Activated T-helper 1 cell treated with Interleukin-2 at 50 U/mL for 16 hours (primary cell): ENCODE data around the gene ATP5F1B.

Experiments used
- DNase-seq: peaks from one replicate; pipeline ENCODE4 v3.0.0-alpha.2; 2020; ENCODE audit warnings: low read depth

The ATP5F1B gene

DNA sequence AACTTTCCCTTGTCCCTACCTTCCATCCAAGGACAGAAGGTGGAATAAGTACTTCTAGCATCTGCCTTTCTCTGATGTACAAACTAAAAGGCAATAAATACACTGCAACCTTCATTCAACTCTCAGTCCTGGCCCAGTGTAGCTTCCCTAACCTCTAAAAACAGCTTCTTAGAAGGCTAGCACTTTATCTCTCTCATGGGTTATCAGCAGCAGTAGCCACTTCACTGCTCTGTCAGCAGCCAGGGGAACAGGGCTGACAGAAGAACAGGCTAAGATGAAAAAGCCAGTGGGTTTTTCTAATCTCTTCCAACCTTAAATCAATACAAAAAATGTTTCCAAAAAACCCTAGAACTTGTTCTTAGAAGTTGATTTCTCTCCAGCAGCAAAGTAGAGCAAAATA is 28.9 kb downstream of the ATP5F1B start:
- no peak for DNase-seq

DNA sequence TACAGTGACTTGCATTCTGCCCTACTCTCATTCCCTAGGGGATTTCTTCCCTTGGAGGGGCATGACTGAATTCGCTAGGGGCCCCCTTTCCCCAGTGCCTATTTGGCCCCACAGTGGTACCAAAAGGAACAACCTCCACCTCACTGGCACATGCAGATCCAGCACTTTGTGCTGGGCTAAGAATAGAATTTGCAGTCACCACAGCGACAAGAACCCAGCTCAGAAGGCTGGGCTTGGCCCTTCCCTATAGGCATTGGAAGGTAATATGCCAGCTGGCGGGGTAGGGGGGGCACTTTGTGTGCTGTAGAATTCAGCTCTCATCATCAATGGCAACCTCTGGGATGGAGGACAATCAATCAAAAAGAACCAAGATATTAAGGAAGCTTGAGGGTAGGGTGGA is 29.5 kb downstream of the ATP5F1B start:
- no peak for DNase-seq

DNA sequence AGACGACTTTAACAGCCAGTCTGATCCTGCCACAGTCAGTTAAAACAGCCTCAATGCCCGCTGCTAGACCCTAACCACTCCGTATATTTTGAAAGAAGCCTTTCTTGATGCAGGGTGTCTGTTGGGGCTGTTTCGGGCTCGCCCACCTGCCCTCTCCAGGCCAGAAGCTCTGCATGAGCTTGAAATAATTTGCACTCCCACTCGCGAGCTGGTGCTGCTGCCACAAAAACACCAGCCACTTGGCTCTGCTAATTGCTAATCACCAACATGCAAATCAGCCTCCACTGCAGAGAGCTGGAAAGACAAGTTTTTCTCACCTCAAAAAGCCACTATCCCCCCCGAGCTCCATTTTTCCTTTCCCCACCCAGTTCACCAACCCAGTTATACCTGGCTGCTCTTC is 31.2 kb downstream of the ATP5F1B start:
- DNase-seq = no peak

DNA sequence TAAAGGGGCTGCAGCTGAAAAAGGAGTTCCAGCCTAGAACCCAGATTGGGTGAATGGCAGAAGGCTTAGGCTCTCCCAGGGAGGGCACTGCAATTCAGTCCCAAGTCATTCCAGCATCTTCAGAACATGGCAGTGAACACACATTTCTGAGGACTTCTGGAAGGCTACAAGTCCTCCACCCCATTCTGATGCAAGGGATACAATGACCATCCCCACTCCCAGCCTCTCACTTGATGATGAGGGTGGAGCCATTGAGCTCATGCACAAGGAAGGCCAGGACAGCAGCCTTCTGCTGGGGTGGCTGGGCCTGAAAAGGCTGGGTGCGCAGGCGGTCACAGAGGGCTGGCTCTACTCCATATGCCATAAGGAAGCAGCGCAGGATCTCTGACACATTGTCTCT is 41.4 kb downstream of the ATP5F1B start:
- no peak for DNase-seq

DNA sequence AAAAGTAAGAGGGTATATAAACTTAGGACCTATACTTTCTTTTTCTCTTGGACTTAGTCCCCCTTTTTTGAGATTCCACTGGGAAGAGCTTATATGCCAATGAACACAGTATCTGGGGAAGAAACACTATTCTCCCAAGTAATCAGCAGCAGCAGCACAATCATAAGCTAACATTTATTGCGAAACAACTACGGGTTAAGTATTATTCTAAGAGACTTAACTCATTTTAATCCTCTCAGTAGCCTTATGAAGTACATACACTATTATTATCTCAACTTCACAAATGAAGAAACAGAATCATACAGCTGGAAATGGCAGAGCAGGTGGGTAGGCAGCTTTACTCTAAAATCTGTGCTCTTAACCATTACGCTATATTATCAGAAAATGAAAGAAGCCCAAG is 43.5 kb downstream of the ATP5F1B start:
- no peak for DNase-seq

DNA sequence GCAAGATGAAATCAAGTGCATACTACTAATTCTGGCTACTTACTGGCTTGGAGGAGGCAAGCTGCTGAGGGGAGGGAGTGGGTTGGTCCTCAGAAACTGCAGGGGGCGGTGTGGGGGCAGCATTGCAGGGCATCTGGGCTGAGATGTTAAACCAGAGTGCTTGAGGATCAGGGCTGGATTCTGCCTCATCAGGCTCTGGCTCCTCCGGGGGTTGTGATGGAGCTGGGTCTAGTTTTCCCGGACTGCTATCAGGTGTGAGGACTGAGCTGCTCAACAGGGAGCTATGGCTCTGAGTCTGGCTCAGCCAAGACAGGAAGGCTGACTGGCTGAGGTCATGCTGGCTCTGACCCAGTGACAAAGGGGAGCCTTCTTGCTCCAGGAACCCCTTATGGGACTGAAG is 44.3 kb downstream of the ATP5F1B start:
- peak; percentile 5 for DNase-seq

DNA sequence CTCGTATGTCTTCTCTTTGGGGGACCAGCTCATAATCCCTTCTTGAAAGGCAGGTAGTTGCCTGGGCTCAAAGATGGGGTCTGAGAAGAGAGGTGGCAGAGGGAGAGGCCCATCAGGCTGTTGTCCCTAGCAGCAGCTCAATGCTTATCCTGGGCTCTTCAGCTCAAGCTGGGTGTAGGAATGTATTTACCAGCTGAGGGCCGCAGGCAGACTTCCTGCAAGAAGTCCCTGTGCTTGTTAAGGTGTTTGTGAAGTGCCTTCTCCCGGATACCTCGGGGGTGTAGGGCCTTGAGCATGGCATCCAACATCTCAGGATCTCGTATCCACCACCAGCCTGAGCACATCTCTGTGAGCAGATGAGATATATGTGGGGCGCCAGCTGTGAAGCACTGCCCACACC is 45.0 kb downstream of the ATP5F1B start:
- DNase-seq = no peak

DNA sequence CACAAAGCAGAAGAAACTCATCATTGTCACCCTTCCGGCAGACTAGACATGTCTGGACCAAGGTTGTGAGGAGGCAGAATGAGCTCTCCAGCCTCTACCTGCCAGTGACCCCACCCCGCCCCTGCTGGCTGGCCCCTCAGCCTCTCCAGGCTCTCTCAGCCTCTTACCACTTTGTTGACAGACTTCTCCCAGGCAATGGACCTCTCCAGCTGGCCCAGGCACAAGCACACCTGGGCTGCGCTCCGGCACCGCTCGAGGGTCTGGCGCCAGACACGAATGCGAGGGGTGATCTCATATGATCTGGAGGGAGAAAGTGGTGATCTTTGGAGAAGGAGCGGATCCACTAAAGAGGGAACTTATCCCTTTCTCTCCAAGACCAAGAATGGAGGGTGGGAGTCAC is 46.0 kb downstream of the ATP5F1B start:
- no peak for DNase-seq

DNA sequence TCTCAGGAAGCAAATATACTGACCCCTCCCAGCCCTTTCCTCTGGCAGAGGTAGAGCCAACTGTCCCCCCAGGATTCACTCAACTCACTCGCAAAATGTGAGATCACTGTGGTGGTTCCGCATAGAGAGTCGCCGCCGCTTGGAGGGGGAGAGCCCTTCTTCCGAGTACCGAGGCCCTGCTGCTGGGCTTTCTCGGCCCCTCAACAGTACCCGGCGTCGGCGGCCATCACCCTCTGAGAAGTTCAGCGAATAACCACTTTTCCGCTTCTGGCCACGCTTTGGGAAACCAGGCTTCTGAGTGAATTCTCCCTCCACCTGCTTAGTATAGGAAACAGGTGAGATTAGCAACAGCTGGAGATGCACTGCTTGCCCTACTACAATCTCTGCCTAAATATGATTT is 46.7 kb downstream of the ATP5F1B start:
- DNase-seq = no peak

DNA sequence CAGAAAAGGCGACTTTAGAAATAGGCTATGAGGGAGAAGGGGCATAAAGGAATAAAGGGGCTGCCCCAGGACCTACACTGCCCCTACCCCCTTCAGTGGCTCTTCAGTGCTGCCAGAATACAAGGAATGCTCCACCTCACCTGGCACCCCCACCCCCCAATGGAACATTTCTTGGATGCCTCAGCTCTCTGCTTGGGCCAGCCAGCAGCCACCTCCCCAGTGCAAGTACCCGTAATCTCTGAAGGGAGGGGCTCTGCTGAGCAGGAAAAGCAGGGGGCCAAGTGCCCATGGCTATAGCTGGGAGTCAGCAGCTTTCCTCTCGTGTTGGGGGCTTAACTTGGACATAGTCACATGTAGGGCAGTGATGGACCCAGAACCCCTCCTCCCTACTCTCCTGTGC is 49.0 kb downstream of the ATP5F1B start:
- no peak for DNase-seq

DNA sequence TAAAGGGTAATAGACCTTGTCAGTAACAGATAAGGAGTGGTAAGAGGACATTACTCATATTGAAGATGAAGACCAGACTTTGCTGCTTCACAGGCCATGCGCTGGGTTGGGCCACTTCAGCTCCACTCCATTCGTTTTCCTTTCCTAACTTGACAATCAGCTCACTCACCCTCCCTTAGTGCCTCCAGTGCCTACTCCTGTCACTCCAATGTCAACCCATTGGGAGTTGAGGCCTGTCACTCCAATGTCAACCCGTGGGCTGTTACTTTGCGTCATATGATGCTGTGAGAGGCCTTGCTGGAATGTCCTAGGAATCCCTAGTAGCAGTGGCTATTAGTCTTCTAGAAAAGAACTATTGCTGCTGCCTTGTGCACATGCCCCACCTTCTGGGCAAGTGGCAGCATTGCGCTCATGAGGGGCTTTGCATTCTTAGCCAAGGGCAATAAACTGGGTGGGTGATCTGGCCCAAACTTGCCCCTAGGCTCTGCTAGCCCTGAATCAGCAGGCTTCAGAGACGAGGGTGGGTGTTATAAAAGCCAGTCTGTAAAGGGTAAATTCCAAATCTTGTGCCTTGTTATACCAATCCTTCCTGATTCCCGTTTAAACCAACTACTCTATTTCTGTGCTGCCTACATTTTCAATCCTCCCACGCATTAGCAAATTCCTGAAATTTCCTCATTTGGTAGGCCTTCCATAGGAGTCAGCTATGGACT is 51.7 kb downstream of the ATP5F1B start:
- peak; percentile 27 for DNase-seq

DNA sequence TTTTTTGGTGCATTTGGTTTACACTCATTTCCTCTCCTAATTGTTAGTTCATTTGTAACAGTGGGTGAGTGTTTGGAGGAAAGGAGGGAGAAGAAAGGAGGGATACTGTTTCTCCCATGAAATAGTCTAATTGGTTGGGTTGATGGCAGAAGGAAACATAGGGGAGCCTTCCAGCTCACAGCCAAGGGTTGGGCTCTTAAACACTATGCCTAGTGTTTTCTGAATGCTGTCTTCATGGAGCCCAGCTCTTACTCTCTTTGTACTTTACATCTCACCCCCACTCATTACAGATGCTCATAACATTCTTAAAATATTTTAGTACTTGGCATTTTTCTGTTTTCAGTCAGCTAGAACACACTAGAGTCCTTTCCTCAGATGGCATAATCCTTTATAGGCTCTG is 53.8 kb downstream of the ATP5F1B start:
- DNase-seq = no peak

DNA sequence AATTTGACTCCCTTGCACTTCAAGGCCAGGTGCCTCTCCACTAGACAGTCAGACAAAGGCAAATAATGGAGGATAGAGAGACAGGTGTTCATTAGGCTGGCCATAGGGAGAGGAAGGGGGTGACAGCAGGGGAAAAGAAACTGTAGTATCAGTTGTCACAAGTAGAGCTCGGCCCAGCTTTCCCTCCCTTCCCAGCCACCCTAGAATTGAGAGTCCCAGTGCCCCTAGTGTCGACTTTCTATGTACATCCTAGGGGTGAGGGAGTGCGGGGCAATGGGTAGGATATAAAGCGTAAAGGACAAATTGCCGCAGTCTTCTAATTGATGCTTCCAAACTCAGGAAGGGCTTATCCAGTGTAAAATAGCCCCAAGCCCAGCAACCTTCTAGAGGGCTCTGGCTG is 54.7 kb downstream of the ATP5F1B start:
- DNase-seq = no peak

DNA sequence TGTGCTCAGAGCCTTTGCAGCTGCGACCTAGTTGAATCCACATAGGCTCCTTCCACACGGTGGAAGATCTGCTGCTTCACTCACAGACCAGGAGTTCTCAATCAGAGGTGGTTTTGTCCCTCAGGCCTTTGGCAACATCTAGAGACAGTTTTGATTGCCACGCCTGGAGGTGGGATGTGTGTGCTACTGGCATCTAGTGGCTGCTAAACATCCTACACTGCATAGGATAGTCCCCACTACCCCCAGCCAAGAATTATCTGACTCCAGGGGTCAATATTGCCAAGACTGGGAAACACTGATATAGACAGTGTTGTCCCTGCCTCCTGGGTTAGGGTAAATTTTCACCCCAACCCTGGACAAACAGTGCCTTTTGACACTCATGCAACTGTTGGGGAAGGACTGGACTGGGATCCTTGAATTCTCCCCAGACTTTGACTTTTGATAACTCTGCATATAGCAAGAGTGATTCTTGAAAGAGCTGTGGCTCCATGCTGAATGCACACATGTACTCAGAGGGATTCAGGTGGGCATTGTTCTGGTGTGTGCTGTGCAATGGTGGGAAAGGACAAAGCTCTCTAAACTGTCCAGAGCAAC is 55.5 kb downstream of the ATP5F1B start:
- no peak for DNase-seq

DNA sequence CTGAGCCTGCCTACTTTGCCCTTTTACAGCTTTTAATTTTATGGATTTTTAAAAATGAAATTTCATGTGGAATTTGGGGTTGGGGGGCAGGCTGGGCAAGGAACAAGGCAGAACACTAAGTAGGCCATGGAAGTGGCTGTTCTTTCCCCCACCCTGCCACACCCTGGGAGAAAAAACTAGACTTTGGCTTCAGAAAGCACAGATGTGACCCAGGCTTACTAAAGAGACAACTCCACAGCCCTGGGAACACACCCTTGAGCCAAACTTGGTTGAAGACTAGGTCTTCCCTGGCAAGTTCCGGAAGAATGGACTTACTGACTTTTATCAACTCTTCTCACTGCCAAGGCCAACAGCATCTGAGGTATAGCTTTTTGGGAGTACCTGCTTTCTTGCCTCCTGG is 56.0 kb downstream of the ATP5F1B start:
- DNase-seq = no peak
